K562 treated with DMSO at 1 percent for 4 hours (cell line): ENCODE data around the gene WDR59. TPM values are rescaled to one million over a fixed set of nuclear protein-coding genes. Genes with fewer than 3 reads are reported as not detected.

Source experiments
- total RNA-seq: library from RNA; unstranded; fragments of 300-600 nt; gene quantifications from 2 replicates; pipeline ENCODE4 v1.2.3, GENCODE V29; 2022; ENCODE audit not compliant: insufficient read depth

WDR59 gene
- total RNA-seq: 17.2 and 18.5 TPM in 2 replicates

GRCh38 chr16:74984529-74985296 is at the start of gene WDR59:
TSS of gene WDR59 (minus strand) at chr16:74985123. CDS start at chr16:74985017, 106 bp downstream.

GRCh38 chr16:74998481-74999218 is 13.7 kb upstream of the WDR59 start, which contains the start of gene ZNRF1:
TSS of gene ZNRF1 (plus strand) at chr16:74999024. CDS start at chr16:74999672, 648 bp downstream.

Other genes with a start within 250 kb of the WDR59 start
- not detected in 2 replicates for gene FA2H, start 210.3 kb downstream of the WDR59 start, total RNA-seq
- 30.1 and 35.6 TPM in 2 replicates for gene ZNRF1, start 13.9 kb upstream of the WDR59 start, total RNA-seq
- gene LDHD, start 131.7 kb upstream of the WDR59 start, total RNA-seq: 0.89 and 0.96 TPM in 2 replicates
- gene ZFP1, start 163.4 kb upstream of the WDR59 start, total RNA-seq: 2.5 and 3.2 TPM in 2 replicates
- not detected in 2 replicates for gene CTRB2, start 222.0 kb upstream of the WDR59 start, total RNA-seq
- not detected in 2 replicates for gene CTRB1, start 233.9 kb upstream of the WDR59 start, total RNA-seq